ENCODE data around the gene NRXN3. TPM values are rescaled to one million over a fixed set of nuclear protein-coding genes. Genes with fewer than 3 reads are reported as not detected.

NRXN3 gene
- total RNA-seq, 1 donor from 2014 or later: 4.1 TPM

DNA sequence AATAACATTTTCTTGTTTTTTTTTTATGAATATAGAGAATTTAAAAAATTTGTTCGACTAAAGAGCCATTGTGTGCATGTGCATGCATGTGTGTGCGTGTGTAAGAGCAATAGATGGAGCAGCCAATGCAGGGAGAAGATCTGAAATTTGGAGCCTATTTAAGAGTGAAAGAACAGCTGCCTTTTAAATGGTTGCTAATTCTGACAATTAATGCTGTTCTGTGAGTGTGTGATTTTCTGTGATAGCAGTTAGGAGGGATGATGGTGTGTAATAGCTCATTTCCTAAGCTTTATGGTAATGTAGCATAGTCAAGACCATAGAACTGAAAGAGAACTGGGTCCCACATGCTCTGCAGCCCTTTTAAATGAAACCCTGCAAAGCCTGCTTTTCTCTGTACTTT, 137.9 kb downstream of the NRXN3 start:
- no peak for DNase-seq (ENCODE audit: low spot score)
- intact Hi-C loops (cut with DNase I): no loop called here

- intact Hi-C loops (cut with DNase I): no loop called here
- no peak for DNase-seq (ENCODE audit: low spot score)
These were observed 140.1 kb downstream of the NRXN3 start for GRCh38 chr14:78310272-78310671.

DNA sequence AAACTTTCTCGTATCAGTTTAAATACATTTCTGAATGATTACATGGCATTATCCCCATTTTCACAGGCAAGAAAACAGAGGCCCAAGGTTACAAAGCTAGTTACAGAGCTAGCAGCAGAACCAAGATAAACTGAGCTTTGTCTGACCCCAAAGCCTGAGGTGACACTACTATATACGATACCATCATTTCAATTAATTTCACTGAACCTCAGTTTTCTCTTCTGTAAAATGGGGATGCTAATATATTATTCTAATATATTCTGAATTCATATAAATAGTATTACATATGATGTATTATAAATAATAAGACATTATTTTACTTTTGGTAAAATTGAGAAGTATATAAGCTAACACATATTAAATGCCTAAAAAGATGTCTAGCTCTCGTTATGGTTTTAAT, 143.3 kb downstream of the NRXN3 start:
- intact Hi-C loops (cut with DNase I): no loop called here
- DNase-seq (ENCODE audit: low spot score): no peak

GRCh38 chr14:78314484-78314883, 144.3 kb downstream of the NRXN3 start:
- no peak for DNase-seq (ENCODE audit: low spot score)

DNA sequence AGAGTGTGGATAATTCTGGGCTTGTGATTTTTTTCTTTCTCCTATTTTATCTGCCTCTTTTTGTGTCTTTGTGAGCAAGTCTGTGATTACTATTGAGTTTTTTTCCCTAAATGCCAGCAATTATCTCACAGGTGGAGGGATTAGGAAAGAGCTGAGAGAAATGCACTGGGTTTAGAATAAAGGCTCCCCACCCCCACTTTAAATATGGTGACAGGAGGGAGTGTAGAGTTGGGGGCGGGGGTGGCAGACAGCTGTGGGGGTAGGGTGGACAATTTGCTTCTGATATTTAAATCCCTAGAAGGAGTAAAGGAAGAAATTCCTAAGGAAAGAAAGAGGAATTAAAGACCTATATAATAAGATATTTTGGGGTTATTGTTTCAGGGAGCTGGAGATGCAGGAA, 145.9 kb downstream of the NRXN3 start:
- DNase-seq (ENCODE audit: low spot score): no peak
- intact Hi-C loops (cut with DNase I): no loop called here

More at GRCh38 chr14:78314484-78314883, 144.3 kb downstream of the NRXN3 start:
- intact Hi-C loops (cut with DNase I): no loop called here

GRCh38 chr14:78316786-78317185, 146.6 kb downstream of the NRXN3 start:
- intact Hi-C loops (cut with DNase I): no loop called here

DNA sequence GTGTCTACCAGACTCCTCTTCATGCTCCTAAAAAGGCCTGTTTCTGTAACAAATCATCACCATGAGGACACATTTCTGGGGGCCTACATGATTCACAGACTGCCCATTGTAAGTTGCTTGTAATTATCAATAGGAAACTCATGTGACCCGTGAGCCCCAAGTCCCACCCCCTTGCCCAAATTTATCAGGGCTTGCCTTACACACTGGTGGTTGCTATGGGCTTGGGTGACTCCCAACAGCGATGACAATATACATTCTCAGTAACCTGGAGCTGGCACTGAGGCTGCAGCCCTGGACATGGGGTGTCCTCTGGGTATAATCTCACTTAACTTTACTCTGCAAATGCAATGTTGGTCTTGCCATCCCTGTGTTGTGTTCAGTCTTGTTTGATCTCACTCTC, 149.2 kb downstream of the NRXN3 start:
- intact Hi-C loops (cut with DNase I): no loop called here
- no peak for DNase-seq (ENCODE audit: low spot score)

More at GRCh38 chr14:78316786-78317185, 146.6 kb downstream of the NRXN3 start:
- DNase-seq (ENCODE audit: low spot score): no peak

DNA sequence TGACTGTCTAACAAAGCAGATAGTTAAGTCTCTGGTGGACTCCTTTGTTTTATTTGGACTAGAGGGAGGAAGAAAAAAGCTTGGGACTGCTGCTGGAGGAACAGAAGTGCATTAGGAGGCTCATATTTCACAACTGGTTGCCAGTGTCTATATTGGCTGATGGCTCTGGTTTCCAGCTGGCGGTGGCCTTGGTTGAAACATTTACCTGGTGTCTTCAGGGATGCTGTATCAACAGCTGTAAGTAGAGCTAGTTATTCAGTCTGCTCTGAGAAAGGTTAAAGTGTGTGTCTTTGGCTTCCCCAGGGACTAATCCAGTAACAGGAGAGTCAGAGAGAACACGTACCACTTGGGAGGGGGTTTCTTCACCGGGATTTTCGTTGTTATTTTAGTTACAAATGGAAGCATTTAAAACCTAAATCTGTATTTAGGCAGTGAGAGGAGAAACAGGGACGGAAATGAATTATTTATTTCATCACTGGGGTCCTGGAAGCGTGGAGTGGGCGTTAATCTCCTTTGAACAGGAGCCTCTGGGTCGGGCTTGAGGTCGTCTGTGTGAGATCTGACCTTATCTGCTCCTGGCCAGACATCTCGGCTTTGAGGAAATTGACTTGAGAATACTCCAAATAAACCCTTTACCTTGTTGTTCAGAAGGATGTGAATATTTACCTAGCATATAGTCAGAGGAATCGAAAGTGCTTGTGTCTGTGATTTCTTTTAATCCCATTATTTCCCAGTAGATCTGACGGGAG, 149.9 kb downstream of the NRXN3 start:
- no peak for DNase-seq (ENCODE audit: low spot score)
- intact Hi-C loops (cut with DNase I): no loop called here

GRCh38 chr14:78324353-78324752, 154.2 kb downstream of the NRXN3 start:
- no peak for DNase-seq (ENCODE audit: low spot score)
- intact Hi-C loops (cut with DNase I): no loop called here

- intact Hi-C loops (cut with DNase I): no loop called here
- no peak for DNase-seq (ENCODE audit: low spot score)
These were observed 155.7 kb downstream of the NRXN3 start for GRCh38 chr14:78325911-78326310.

- intact Hi-C loops (cut with DNase I): no loop called here
- no peak for DNase-seq (ENCODE audit: low spot score)
These were observed 157.5 kb downstream of the NRXN3 start for GRCh38 chr14:78327426-78328221.

DNA sequence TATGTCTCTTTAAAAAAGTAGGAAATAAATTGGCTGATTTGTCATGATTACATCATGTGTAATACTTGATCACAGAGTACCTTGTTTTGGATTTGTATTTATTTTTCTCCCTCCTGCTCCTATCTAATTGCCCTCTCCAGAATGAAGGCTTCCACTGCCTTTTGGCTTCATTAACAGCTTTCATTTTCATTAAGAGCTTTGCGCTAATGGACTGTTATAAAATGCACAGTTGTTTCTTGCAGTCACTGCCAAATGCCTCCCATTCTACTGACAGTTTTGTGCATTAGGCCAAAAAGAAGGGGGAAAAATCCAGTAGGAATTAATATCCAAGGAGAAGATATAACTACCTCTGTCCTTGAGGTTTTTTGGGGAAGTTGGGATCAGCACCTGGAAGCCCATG, 159.2 kb downstream of the NRXN3 start:
- intact Hi-C loops (cut with DNase I): no loop called here
- DNase-seq (ENCODE audit: low spot score): no peak

GRCh38 chr14:78335531-78335930, 165.4 kb downstream of the NRXN3 start:
- no peak for DNase-seq (ENCODE audit: low spot score)
- intact Hi-C loops (cut with DNase I): no loop called here

- intact Hi-C loops (cut with DNase I): no loop called here
- DNase-seq (ENCODE audit: low spot score): no peak
These were observed 170.1 kb downstream of the NRXN3 start for GRCh38 chr14:78340250-78340649.

- no peak for DNase-seq (ENCODE audit: low spot score)
- intact Hi-C loops (cut with DNase I): no loop called here
These were observed 171.7 kb downstream of the NRXN3 start for GRCh38 chr14:78341827-78342389.

DNA sequence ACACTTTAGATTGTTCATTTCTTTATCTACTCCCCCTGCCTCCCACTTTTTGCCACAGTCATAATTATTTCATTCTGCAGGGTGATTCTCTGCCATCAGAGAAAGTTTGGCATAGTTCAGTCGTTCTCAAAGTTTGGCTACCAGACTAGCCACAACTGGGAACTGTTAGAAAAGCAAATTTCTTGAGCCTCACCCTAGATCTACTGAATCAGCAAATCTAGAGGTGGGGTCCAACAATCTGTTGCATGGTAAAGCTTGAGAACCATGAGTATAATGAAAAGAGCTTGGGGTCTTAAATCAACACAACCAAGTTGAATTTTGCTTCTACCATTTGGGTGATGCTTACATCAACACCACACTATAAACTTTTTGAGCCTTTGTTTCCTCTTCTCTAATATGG, 172.7 kb downstream of the NRXN3 start:
- intact Hi-C loops (cut with DNase I): no loop called here
- no peak for DNase-seq (ENCODE audit: low spot score)

GRCh38 chr14:78344290-78344689, 174.1 kb downstream of the NRXN3 start:
- intact Hi-C loops (cut with DNase I): no loop called here
- DNase-seq (ENCODE audit: low spot score): no peak

- DNase-seq (ENCODE audit: low spot score): no peak
- intact Hi-C loops (cut with DNase I): no loop called here
These were observed 175.1 kb downstream of the NRXN3 start for GRCh38 chr14:78345131-78345744.

- intact Hi-C loops (cut with DNase I): no loop called here
- DNase-seq (ENCODE audit: low spot score): no peak
These were observed 176.6 kb downstream of the NRXN3 start for GRCh38 chr14:78346747-78347146.

DNA sequence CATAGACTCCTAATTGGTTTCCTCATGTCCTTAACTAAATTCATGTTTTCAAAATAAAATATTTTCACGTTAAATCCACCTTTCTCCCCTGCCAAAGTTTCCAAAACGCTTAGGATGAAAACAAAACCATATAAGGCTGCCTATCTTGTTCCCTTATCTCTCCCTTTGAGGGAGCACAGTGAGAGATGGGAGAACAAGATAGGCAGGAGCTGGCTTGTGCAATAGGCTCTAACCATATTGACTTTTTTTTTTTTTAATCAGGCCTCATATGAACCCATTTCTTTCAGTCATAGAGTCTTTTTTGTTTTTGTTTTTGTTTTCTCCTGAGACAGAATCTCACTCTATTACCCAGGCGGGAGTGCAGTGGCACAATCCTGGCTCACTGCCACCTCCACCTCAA, 184.9 kb downstream of the NRXN3 start:
- no peak for DNase-seq (ENCODE audit: low spot score)
- intact Hi-C loops (cut with DNase I): no loop called here
